B cell (primary cell): ENCODE measurements around the gene TBCA. TPM values are rescaled to one million over a fixed set of nuclear protein-coding genes. Genes with fewer than 3 reads are reported as not detected.

Experiments
- ATAC-seq: fragments of 200-7000 bp; cut with Tn5 transposase; one replicate; pipeline ENCODE4 v1.10.0; 2021; ENCODE audit warnings: low read depth, mild to moderate bottlenecking, moderate number of reproducible peaks, moderate library complexity
- CTCF ChIA-PET: fragments of 350-600 bp; sonication (Branson Sonifier 250); formaldehyde crosslinking; loops from one replicate; lab custom pipeline; 2021; ENCODE audit warnings: antibody characterized with exemption, inconsistent platforms; lab: Charles Lee
- POLR2A ChIA-PET: fragments of 350-600 bp; sonication (Branson Sonifier 250); formaldehyde crosslinking; loops from one replicate; lab custom pipeline; 2021; ENCODE audit warnings: antibody characterized with exemption; lab: Charles Lee
- DNase-seq: peaks from one replicate; pipeline ENCODE4 v3.0.0; 2013
- H2AFZ ChIP-seq: 2 replicates; pipeline ENCODE4 v1.6.1; 2012; ENCODE audit warnings: mild to moderate bottlenecking, low read depth, low read length; ENCODE audit not compliant: insufficient read depth, poor library complexity, severe bottlenecking
- H3K27ac ChIP-seq, 2 donors: 1 replicate in 1 of 2; 2 replicates in 1 of 2; pipeline ENCODE4 v1.5.1; 2012 to 2013; ENCODE audit warnings: low read length in 2 of 2, mild to moderate bottlenecking in 2 of 2, moderate library complexity in 1 of 2
- H3K27me3 ChIP-seq, 4 experiments: fragments of 200-600 bp in 1 of 4; sonication (generic) in 1 of 4; replicated peaks in 1 of 4; 1 replicate in 2 of 4; 2 replicates in 2 of 4; pipeline versions ENCODE4 v1.6.1 to v1.7.0; 2013 to 2016; ENCODE audit warnings: low read length in 3 of 4, mild to moderate bottlenecking in 2 of 4, mixed read lengths in 1 of 4, moderate library complexity in 1 of 4; ENCODE audit not compliant: insufficient read depth in 4 of 4, control insufficient read depth in 3 of 4; ENCODE audit errors: control extremely low read depth in 1 of 4
- H3K36me3 ChIP-seq, 2 experiments: replicated peaks in 1 of 2; 1 replicate in 1 of 2; 2 replicates in 1 of 2; pipeline versions ENCODE4 v1.6.1 to v1.7.1; 2013; ENCODE audit warnings: low read length in 1 of 2; ENCODE audit not compliant: insufficient read depth in 2 of 2, control insufficient read depth in 1 of 2; ENCODE audit errors: control extremely low read depth in 1 of 2, extremely low read depth in 1 of 2
- H3K4me1 ChIP-seq, 2 donors: fragments of 200-600 bp in 1 of 2; sonication (generic) in 1 of 2; 1 replicate in 1 of 2; 2 replicates in 1 of 2; pipeline versions ENCODE4 v1.5.1 to v1.6.1; 2013 to 2017; ENCODE audit warnings: low read length in 2 of 2; ENCODE audit not compliant: control insufficient read depth in 2 of 2, insufficient read depth in 2 of 2
- H3K4me2 ChIP-seq: replicated peaks from 2 replicates; pipeline ENCODE3; 2012; ENCODE audit warnings: mild to moderate bottlenecking, low read depth, low read length; ENCODE audit not compliant: poor library complexity, severe bottlenecking
- H3K4me3 ChIP-seq, 5 experiments: fragments of 200-600 bp in 1 of 5; sonication (generic) in 1 of 5; 1 replicate in 3 of 5; 2 replicates in 2 of 5; pipeline versions ENCODE4 v1.5.1 to v1.7.0; 2011 to 2016; ENCODE audit warnings: low read length in 4 of 5, mild to moderate bottlenecking in 4 of 5, low read depth in 2 of 5, control low read depth in 1 of 5, moderate library complexity in 1 of 5; ENCODE audit not compliant: insufficient read depth in 1 of 5; ENCODE audit errors: control extremely low read depth in 1 of 5, extremely low read depth in 1 of 5
- H3K79me2 ChIP-seq: fragments of 200-600 bp; sonication (generic); one replicate; pipeline ENCODE4 v1.6.0; 2016; ENCODE audit warnings: low read length; ENCODE audit not compliant: control insufficient read depth, insufficient read depth
- H3K9ac ChIP-seq: fragments of 200-600 bp; sonication (generic); 2 replicates; pipeline ENCODE4 v1.6.1; 2017; ENCODE audit warnings: mild to moderate bottlenecking, low read length, moderate library complexity
- H3K9me3 ChIP-seq, 3 donors: one replicate each; pipeline versions ENCODE4 v1.6.1 to v1.7.1; 2013; ENCODE audit warnings: low read length in 2 of 3; ENCODE audit not compliant: control insufficient read depth in 2 of 3, insufficient read depth in 1 of 3; ENCODE audit errors: control extremely low read depth in 1 of 3
- H4K20me1 ChIP-seq: 2 replicates; pipeline ENCODE4 v1.6.0; 2012; ENCODE audit warnings: mild to moderate bottlenecking, low read length; ENCODE audit not compliant: insufficient read depth, control insufficient read depth, poor library complexity, severe bottlenecking
- H3K27ac Mint-ChIP-seq: one replicate; pipeline ENCODE4 v1.8.0; 2021; ENCODE audit warnings: mixed read lengths
- H3K27me3 Mint-ChIP-seq: one replicate; pipeline ENCODE4 v1.8.0; 2021; ENCODE audit warnings: mixed read lengths
- H3K4me1 Mint-ChIP-seq: one replicate; pipeline ENCODE4 v1.8.0; 2021; ENCODE audit warnings: mixed read lengths
- H3K4me3 Mint-ChIP-seq: one replicate; pipeline ENCODE4 v1.8.0; 2021; ENCODE audit warnings: mixed read lengths
- H3K9me3 Mint-ChIP-seq: one replicate; pipeline ENCODE4 v1.8.0; 2022; ENCODE audit warnings: mixed read lengths; ENCODE audit not compliant: insufficient read depth
- CTCF ChIP-seq: fragments of 200-600 bp; IDR thresholded peaks from one replicate; pipeline ENCODE4 v1.8.0; 2022; ENCODE audit warnings: antibody characterized with exemption, mild to moderate bottlenecking
- EZH2 ChIP-seq: IDR thresholded peaks from 2 replicates; pipeline ENCODE4 v1.6.1; 2012; ENCODE audit warnings: borderline replicate concordance, low read depth, mild to moderate bottlenecking, moderate library complexity, low read length; ENCODE audit not compliant: insufficient read depth, poor library complexity, severe bottlenecking
- WGBS: methylation state at CpG from one replicate; pipeline ENCODE4 v1.1.5; 2013; ENCODE audit warnings: missing lambda C conversion rate; ENCODE audit not compliant: insufficient coverage; 5-methylcytosine and 5-hydroxymethylcytosine counted together
- intact Hi-C: fragments of 100-400 bp; cut with micrococcal nuclease; formaldehyde crosslinking; loops from one replicate; pipeline ENCODE4 v1.10.0; 2022
- polyA plus RNA-seq: library from polyadenylated mRNA; depleted of rRNA; stranded (reverse); fragments of >200 nt; gene quantifications from 2 replicates; pipeline ENCODE4 v1.2.3, GENCODE V29; 2012
- total RNA-seq, 2 donors: library from RNA; stranded (reverse); fragments of 120-200 nt in 1 of 2; gene quantifications; 1 replicate in 1 of 2; 2 replicates in 1 of 2; pipeline versions ENCODE4 v1.2.3 to v1.2.4, GENCODE V29; 2013 to 2022

TBCA gene
- total and polyA plus RNA-seq, 2 donors (not counting 1 experiment from before 2014, with no cell fraction given), result 22.3 to 110 TPM

- intact Hi-C loops, result no loop called here
- ATAC-seq (no peak), DNase-seq (no peak)
- ChIA-PET CTCF (no interaction called here), POLR2A (no interaction called here)
- H3K9me3 ChIP-seq, result peaks cover 0 to 16% (median 5%) of the 10 kb centered on the region in 3 donors
- no peaks in the 10 kb centered on the region for H3K4me1 ChIP-seq
- no peak for TF ChIP-seq CTCF
- no peak for TF ChIP-seq EZH2
- H4K20me1 ChIP-seq, result no peaks in the 10 kb centered on the region
- peaks cover 0 to 17% (median 4%) of the 10 kb centered on the region in 4 experiments for H3K27me3 ChIP-seq
- peaks cover 3% of the 10 kb centered on the region for H3K9me3 Mint-ChIP-seq
- no peak overlapping the region for H3K4me2 ChIP-seq
- H2AFZ ChIP-seq, result no peak overlapping the region
- no peaks in the 10 kb centered on the region for H3K79me2 ChIP-seq
- H3K27me3 Mint-ChIP-seq, result peaks cover 39% of the 10 kb centered on the region
- no peak overlapping the region for H3K4me3 ChIP-seq
- no peaks in the 10 kb centered on the region for H3K36me3 ChIP-seq
- no peak overlapping the region for H3K9ac ChIP-seq
- no peak overlapping the region for H3K27ac ChIP-seq
- no peaks in the 10 kb centered on the region for H3K4me1 Mint-ChIP-seq
- H3K4me3 Mint-ChIP-seq, result no peak overlapping the region
- no CpG with 5 or more reads among the region's 1 CpG for WGBS
- H3K27ac Mint-ChIP-seq, result no peak overlapping the region
Measured at GRCh38 chr5:77797136-77797535, 21.0 kb upstream of the TBCA start.

GRCh38 chr5:77795846-77796245 is 19.7 kb upstream of the TBCA start:
- H3K4me1 ChIP-seq, result no peaks in the 10 kb centered on the region
- Mint-ChIP-seq H3K27ac (no peak overlapping the region), H3K27me3 (peaks cover 45% of the 10 kb centered on the region), H3K4me3 (no peak overlapping the region), H3K9me3 (peaks cover 3% of the 10 kb centered on the region), H3K4me1 (no peaks in the 10 kb centered on the region)
- TF ChIP-seq CTCF (no peak), EZH2 (no peak)
- H3K27me3 ChIP-seq, result peaks cover 0 to 17% (median 4%) of the 10 kb centered on the region in 4 experiments
- ATAC-seq (no peak), DNase-seq (no peak)
- H4K20me1 ChIP-seq, result no peaks in the 10 kb centered on the region
- no peak overlapping the region for H3K27ac ChIP-seq
- H3K4me2 ChIP-seq, result no peak overlapping the region
- peaks cover 0 to 12% (median 0%) of the 10 kb centered on the region in 3 donors for H3K9me3 ChIP-seq
- no CpG with 5 or more reads among the region's 3 CpGs for WGBS
- ChIA-PET POLR2A (no interaction called here), CTCF (no interaction called here)
- H2AFZ ChIP-seq, result no peak overlapping the region
- H3K79me2 ChIP-seq, result no peaks in the 10 kb centered on the region
- H3K4me3 ChIP-seq, result no peak overlapping the region
- no peak overlapping the region for H3K9ac ChIP-seq
- no peaks in the 10 kb centered on the region for H3K36me3 ChIP-seq
- intact Hi-C loops, result no loop called here
